Fibroblast of skin of abdomen (primary cell): Measurements from ENCODE around the gene MKNK1.

ENCODE experiments used
- DNase-seq: peaks from one replicate; pipeline ENCODE4 v3.0.0-alpha.2; 2013

Gene MKNK1

DNA sequence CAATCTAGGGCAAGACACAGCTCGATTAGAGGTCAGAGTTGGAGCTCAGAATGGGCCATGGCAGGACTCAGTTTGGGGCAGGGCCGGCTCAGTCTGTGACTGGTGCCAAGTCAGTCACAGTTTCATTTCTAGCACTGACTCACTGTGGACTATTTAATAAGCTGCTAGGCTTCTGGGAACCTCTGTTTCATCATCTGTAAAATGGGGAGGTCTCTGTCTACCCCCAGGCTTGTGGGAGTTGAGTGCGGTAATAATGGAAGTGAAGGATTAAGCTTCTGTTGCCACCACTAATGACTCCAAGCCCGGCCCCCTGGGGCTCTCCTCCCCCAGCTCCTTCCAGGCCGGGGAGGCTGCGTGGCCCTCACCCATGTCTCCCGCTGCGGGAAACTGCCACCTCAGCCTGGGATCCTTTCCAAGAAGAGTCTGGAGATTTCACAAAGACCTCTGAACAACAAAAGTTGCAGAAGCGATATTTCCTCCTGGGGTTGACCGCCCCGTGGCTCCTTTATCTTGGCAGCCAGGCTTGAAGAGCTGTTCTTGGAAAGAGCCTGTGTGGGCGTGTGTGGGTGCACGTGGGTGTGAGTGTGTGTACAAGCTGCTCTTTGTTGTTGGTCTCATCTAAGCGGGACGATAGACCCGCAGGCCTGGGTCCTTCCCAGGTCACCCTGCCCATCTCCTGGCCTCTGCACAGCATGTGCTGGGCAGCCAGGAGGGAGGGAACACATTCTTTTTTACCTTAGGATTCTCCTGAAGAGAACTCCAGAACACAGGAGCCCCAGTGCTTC lies 81.7 kb downstream of the MKNK1 start:
- peak; percentile 89 for DNase-seq

DNA sequence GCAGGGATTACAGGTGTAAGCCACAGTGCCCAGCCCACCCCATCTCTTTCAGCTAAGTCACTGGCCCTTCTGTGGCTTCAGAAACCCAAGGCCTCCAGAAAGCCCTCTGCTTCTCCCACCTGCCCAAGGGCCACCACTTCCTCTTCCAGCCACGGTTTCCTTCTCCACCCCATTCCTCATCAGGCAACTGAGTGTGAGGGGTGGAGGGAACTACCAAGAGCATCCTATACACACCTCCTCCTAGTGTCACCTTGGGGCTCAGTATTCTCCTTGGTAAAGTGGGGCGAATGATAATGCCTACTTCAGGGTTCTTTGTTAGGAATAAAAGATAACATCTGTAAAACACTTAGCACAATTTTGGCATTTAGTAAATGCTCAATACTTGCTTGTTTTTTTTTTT lies 82.7 kb downstream of the MKNK1 start:
- no peak for DNase-seq

DNA sequence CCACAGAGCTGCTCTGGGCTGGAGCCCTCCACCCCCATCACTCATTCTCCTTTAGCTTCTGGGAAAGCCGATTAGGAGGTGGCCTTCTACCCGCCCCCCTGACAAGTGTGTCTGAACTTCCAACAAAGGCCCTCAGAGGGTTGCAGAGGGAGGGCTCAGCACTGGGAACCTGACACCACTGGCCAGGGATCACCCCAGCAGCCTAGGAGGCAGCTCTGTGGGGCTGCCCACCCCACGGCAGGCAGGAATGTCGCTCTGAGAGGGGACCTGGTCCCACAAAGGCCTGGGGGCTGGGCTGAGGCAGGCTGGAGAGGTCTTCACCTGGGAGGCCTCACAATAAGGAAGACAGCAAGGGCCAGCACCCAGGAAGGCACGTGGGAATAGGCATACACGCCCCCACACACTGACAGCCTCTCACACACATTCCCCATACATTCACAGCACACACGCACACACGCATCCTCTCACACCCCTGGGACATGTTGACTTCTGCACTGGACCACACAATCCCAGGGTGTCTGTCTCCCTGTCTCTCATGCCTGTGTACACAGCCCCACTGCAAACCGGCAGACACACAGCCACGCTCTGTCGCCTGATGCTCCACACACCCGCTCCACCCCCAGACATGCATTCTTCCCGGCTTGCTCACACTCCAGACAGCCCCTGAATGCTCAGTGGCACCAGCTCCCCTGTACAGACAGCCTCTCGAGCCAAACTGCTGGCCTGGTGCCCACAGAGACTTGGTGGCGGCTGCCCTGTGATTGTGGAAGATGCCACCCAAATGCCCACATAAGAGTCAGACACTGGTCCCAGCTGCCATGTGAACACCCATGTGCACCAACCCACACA lies 83.8 kb downstream of the MKNK1 start:
- DNase-seq = peak; percentile 92

DNA sequence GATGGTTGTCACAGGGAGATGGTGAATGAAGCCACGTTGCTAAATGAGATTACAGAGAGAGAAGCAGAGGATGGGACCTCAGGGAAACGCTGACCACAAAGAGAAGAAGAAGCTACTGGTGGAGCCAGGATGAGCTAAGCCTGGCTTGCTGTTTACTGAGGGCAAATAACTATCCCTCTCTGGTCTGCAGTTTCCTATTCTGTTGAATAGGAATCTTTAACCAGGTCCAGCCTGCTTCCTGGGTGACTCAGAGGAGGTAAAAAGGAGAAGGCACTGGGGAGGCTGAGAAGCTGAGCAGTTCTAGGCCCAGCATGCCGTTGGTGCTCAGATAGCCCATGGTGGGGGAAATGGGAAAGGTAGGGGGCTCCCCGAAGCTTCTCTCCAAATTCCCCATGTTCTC lies 84.9 kb downstream of the MKNK1 start:
- no peak for DNase-seq

DNA sequence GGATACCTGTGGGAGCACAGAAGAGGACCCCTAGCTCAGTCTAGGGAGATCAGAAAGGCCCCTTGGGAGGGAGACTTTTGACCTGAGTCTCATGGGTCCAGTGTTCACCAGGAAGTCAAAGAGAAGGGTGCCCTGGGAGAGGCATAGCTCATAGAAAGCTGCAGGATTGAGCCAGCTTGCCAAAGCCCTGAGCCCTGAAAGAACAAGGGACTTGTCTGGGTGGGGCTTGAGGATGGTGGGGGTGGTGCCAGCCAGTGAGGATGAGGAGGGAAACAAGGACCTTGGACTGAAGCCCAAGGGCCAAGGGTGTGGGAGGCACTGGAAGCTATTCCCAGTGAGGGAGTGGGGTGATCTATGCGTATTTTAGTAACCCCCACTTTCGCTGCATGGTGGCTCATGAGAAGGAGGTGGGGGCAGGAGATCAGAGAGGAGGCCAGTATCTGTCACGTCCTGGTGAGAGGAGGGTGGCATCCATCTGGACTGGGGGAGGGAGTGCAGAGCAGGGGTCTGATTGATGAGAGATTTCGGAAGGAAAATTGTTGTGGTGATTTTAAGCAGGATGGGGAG lies 86.1 kb downstream of the MKNK1 start:
- no peak for DNase-seq

DNA sequence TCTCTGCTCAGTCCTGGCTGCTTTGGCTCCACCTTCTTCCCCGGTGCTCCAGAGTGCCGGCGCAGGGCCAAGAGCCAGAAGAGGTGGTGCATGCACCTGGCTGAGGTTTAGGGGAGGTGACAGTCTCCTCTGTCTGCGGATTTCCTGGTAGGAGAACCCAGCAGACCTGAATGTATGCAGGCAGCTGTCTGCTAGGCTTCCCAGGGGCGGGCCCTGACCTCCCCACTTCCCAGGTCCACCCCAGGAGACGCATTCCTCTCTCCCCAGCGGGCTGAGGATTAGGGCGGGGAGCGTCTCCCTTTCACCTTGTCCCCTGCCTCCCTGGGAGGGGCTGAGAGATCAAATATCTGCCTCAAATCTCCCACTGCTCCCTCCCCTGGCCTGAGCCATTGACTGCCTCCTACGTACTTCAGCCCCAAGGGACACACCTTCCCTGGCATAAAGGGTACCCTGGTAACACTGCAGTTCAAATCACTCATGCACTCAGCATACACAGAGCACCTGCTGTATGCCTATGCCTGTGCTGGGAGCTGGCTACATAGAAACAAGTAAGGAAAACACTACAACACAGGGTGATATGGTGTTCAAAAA lies 87.0 kb downstream of the MKNK1 start:
- DNase-seq = no peak

DNA sequence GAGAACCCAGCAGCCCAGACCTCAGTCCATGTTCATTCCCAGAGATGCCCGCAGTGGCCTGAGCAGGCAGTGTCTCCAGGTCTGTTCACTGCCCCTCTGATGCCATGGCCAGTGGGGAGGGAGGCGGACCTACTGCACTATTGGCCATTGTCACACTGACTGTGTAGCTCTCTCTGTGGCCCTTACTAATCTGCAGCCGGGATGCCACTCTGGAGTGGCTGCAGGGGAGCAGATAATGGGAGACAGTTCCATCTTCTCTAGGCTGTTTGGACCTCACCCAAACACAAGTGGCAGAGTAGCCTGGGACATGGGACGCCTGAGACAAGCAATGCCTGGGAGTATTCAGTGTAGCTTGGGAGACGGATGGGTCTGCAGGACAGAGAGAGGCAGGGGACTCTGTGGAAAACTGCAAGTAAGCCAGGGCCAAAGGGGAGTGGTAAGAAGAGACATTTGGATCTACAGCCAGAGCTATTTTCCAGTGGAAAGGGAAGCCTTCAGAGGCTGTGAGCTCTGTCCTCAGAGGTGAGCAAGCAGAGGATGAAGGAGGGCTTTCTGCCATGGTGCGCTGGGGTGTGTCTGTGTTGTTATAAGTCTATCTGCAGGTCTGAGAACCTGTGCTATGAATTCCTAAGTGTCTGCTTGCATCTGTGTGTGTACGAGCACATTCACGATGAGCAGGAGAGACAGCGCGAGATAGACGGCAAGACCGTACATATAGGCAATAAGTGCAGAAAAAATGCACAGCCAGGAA lies 87.7 kb downstream of the MKNK1 start:
- DNase-seq = no peak

DNA sequence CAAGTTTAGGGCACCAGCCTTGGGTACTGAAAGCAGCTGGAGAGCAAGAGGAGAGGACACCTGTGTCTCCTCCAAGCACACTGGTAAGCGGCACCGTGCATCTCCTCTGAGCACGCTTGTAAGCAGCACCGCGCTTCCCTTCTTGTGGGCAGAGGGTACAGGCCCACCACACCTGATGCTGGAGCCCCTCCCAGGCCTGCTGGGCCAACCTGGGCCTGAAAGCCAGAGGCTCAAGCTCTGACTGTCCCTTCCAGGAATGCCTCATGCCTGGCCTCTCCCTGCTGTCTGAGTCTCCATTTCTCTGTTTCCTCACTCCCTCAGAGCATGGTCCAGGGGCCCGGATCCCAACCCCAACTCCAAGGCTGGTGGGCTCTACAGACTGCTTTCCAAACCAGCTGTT lies 88.5 kb downstream of the MKNK1 start:
- DNase-seq = no peak

DNA sequence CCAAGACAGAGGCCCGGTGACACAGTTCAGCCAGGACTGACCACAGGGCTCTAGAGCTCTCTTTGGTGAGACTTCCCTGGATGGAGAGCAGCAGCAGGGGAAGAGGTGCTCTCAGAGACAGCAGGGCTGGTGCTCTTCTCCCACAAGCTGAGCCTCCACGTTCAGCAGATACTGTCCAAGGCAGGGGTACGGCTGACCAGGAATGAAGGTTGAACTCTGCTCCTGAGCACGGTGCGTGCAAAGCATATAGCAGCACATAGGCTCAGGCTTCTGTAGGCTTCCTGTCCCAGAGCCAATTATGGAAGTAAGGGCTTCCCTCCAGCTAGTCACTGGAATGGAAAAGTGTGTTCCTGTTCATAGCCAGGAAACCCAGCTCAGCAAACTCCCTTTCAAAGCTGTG lies 90.5 kb downstream of the MKNK1 start:
- DNase-seq = no peak

DNA sequence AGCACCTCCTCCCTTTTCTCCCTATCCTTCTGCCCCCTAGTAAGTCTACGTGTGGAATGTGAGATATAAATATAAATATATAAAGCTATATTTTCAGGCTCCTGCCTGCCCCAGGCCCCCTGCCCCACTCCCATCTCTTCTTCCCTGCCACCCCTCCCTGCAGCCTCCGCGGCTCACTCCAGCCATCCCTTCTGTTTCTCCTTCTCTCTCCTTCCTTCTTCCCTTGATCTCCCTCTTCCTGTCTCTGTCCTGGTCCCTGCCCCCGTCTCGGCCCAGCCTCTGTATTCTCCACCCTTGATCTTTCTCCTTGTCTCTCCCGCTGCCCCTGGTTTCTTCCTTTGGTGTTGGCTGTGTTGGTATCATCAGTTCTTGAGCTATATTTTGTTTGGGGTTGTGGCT lies 91.3 kb downstream of the MKNK1 start:
- DNase-seq = no peak

DNA sequence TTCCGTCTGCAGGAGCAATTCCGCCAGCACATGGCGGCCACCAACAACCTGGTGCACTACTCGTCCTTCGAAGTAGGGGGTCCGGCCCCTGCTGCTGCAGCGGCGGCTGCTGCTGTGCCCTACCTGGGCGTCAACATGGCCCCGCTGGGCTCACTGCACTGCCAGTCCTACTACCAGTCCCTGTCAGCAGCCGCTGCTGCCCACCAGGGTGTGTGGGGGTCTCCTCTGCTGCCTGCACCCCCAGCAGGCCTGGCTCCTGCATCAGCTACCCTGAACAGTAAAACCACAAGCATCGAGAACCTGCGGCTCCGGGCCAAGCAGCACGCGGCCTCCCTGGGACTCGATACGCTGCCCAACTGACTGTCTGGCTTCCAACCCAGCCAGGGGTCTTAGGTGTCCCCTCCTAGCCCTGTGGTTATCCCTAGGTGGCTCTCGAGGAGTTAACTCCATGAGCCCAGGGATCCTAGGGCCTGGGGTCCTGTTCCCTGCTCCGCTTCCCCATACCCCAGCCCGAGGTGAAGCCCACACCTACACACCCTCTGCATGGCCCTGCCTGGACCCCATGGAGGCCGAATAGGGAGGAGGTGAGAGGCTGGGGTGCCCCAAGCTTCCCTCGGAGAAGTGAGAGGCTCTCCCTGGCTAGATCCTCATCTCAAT lies 91.8 kb downstream of the MKNK1 start:
- no peak for DNase-seq

DNA sequence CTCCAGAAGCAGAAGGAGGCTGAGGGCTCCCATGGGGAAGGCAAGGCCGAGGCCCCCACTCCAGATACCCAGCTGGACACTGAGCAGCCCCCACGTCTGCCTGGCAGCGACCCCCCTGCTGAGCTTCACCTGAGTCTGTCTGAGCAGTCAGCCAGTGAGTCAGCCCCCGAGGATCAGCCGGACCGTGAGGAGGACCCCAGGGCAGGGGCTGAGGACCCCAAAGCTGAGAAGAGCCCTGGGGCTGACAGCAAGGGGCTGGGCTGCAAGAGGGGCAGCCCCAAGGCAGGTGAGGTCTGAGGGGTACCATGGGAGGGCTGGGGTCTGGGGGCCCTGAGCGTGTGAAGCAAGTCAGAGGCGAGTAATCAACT lies 93.1 kb downstream of the MKNK1 start:
- DNase-seq = no peak

DNA sequence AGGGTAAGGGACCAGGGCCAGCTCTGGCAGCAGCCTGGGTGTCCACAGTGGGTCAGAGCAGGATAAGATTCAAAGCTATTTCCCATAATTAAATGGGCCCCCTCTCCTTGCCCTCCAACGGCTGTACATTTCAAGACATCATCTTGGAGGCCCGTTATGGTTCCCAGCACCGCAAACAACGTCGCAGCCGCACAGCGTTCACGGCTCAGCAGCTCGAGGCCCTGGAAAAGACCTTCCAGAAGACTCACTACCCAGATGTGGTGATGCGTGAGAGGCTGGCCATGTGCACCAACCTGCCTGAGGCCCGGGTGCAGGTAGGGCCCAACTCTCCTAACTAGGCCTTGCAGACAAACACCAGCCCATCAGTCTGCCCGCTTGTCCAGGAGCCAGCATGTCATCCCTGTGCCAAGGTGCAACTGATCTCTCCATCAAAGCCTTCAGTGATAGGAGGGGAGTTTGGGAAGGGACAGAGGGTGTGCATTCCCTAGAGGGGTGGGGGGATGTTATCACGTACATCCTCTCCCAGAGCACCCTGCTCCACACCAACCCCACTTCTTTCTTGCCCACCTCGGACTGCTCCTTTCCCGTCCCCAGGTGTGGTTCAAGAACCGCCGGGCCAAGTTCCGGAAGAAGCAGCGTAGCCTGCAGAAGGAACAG lies 93.6 kb downstream of the MKNK1 start:
- DNase-seq = no peak

DNA sequence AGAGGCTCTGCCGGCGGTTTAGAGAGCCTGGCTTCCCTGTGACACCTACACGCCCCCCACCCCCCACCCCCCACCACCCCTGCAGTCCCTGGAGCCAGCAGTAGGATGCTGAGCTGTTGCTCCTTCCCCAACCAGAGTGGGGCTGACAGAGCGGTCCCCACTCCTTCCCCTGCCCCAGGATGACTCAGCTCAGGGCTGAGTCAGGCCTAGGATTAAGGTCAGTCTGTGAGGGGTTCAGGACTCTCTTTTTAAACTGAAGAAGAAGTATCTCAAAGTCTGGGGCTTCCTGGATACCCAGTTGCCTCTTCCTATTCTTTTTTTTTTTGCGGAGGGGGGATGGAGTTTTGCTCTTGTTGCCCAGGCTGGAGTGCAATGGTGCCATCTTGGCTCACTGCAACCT lies 95.3 kb downstream of the MKNK1 start:
- peak; percentile 64 for DNase-seq
